GM21717 (cell line): Measurements from ENCODE around the gene AVPR1B.

Source experiments
- ATAC-seq: cut with Tn5 transposase; IDR thresholded peaks from one replicate; pipeline ENCODE4 v1.9.1; 2021; ENCODE audit warnings: mild to moderate bottlenecking, moderate library complexity; ENCODE audit not compliant: unreplicated experiment

Gene AVPR1B

DNA sequence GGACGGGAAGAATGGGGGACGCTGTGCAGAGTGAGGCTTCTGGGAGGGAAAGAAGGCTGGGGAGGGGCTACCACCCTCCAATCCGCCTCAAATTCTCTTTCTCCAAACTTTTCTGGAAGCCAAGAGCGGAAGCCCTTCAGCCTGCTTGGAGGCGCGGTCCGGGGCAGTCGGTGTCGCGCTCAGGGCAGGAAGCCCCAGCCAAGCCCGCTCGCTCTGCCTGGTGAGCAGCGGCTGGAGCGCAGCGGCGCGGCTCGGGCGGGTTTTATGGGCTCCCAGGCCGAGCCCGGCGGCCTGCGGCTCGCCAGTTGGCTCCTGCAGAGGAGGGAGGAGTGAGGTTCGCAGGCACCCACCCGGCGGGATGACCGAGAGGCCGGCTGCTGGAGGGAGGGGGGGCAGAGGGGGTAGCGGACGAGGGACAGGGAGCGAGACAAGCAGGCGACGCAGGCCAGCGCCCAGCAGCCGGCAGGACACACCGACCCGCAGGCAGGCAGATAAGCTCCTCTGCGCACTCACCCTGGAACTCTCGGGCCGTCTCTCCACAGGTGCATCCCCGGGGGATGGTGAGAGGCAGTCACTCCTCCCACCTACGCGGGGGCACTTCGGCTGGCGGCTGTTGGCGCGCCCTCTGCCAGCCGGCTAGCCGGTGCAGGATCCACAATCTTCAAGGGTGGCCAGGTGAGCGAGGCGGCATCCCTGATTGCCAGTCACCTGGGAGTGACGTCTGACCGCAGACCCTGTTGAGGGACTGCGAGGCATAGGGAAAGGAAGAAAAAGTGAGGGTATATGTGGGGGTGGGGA, at the start of gene AVPR1B:
Gene AVPR1B (minus strand): TSS at position 238 of the 798 bp plus-strand sequence. CDS start 498 bp downstream, outside the sequence.
- no peak for ATAC-seq

- no peak for ATAC-seq
Observed at GRCh38 chr1:206145771-206146290, 28.6 kb upstream of the AVPR1B start.

- no peak for ATAC-seq
Observed at GRCh38 chr1:206144605-206145004, 27.4 kb upstream of the AVPR1B start.

DNA sequence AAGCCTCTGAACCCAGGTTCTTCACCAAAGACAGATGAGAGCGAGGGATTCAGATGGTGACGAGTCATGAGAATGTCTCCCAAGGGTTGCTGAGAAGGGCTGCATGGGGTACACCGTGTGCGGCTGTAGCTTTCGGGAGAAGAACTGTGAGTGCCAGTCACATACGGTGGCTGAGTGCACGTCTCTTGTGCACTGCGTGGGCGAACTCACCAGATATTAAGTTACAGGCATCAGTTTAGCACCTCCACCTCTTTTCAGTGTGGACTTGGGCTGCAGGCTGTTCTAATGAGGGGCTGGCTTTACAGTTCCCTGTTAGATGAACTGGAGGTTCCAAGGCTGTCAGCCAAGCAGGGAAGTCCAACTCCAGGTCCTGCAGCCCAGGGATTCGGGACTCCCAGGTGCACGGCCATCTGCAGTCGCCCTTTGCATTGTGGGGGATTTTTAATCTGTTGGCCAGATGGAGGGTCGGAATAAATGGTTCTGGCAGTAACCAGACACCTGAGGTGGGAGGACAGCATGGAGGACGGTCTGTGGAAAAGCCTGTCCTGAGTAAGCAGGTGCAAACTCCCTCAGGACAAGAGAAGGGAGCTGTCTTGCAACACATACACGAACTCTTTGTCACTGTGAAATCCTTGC, 26.5 kb upstream of the AVPR1B start:
- ATAC-seq = no peak

GRCh38 chr1:206142770-206143169, 25.6 kb upstream of the AVPR1B start:
- ATAC-seq = no peak

- no peak for ATAC-seq
Observed at GRCh38 chr1:206142011-206142410, 24.8 kb upstream of the AVPR1B start.

- no peak for ATAC-seq
Observed at GRCh38 chr1:206136241-206136640, 19.1 kb upstream of the AVPR1B start.

DNA sequence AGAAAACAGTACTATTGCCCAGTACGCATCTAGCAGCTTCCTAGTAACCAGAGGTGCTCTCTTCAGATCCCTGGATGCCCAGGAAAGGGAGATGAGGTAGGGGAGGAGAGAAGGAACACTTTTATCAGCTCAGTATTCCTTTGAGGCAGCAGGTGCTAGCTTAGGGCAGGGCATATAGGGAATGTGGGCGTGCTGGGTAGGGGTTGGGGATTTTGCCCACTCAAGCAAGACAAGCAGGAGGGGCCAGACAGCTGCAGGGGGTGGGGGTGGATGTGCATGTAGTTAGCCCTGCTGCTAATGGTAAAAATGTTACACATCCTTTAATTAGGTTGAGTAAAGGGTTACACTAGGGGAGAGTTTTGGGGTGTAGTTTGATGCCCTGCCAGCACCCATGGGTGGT, 18.1 kb upstream of the AVPR1B start:
- ATAC-seq = no peak

- no peak for ATAC-seq
Observed at GRCh38 chr1:206133751-206134415, 16.7 kb upstream of the AVPR1B start.

GRCh38 chr1:206131037-206131436, 13.8 kb upstream of the AVPR1B start:
- ATAC-seq = no peak

DNA sequence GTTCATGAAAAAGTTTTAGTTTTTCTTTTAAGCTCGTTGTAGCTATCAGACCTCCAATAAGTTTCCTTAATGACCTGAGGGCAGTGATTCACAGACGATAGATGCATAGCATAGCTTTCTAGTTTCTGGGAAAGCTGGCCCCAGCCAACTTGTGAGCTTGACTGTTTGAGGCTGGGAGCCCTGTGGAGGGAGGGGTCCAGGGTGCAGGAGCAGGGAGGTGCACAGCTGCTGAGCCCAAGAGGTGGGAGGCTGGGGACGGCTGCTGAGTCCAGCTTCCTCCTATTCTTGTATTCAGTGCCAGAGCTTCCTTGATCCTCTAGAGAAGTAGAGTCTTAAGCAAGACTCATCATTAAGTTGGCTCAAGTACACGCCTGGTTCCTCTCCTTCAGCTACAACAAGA, 11.0 kb upstream of the AVPR1B start:
- ATAC-seq = no peak

DNA sequence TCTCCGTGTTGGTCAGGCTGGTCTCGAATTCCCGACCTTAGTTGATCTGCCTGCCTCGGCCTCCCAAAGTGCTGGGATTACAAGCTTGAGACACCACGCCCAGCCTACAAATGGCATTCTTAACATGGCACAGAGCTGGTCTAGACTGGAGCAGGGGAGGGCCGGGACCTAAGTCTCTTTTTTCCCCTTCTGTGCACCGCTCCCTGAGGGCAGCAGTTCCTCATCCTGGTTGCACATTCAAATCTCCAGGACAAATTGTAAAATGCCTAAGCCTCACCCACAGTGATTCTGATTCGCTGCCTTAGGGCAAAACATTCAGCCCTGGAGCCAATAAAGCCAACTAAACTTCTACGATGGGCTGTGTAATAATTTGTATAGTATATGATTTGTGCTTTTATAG, 10.1 kb upstream of the AVPR1B start:
- ATAC-seq = no peak

- ATAC-seq = no peak
Observed at GRCh38 chr1:206125346-206125745, 8.2 kb upstream of the AVPR1B start.

- ATAC-seq = no peak
Observed at GRCh38 chr1:206122686-206123085, 5.5 kb upstream of the AVPR1B start.

DNA sequence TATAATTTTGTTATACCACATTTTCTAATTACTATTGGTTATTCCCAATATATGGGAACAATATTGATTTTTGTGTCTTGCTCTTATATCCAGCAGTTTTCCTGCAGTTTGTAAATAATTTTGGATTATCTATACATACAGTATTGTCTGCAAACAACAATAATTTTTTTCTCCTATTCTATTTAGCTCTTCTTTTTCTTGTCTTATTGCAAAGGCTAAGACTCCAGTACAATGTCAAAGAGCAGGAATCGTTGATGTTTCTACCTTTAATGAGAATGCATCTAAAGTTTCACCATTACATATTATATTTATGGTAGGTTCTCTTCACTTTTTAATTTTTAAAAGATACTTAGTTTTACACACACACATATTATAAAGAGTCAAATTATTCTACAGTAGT, 4.1 kb upstream of the AVPR1B start:
- no peak for ATAC-seq

DNA sequence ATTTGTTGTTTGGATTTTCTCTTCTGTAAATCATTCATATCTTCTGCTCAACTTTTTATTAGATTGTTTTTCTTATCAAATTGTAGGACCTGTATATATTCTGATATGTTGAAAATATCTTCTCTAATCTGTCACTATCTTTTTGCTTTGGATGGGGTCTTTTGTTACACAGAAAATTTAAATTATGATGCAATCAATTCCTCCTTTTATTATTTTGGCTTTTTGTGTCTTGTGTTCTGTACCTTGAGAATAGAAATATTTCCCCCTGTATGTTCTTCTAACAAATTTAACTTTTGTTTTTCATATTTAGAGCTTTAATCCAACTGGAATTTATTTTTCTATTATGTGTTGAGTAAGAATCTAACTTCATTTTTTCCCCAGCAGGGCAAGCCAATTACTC, 3.2 kb upstream of the AVPR1B start:
- no peak for ATAC-seq

- ATAC-seq = no peak
Observed at GRCh38 chr1:206116873-206117150, 376 bp downstream of the AVPR1B start.

DNA sequence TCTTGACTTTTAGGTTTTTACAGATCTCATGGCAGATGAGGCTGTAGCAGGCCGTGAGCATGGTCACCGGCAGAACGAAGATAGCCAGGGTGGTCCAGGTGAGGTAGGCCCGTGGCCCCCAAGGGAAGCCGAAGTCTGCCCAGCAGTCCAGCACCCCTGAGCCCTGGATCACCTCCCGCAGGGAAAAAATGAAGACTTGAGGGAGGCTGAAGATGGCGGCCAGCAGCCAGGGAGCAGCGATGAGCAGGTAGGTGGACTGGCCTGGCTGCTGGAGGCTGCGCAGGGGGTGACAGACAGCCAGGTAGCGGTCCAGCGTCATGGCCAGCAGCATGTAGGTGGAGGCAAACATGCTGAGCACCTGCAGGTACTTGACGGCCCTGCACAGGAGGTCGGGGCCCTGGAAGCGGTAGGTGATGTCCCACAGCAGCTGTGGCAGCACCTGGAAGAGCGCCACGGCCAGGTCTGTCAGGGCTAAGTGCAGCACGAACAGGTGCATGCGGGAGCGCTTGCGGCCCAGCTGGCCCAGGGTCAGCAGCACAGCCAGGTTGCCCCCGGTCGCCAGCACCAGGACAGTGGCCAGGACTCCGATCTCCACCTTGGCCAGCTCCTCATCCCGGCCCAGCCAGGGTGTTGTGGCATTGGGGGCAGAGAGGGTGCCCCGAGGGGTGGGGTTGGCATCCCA, 856 bp downstream of the AVPR1B start:
- ATAC-seq = no peak

- ATAC-seq = no peak
Observed at GRCh38 chr1:206115791-206116190, 1.4 kb downstream of the AVPR1B start.

DNA sequence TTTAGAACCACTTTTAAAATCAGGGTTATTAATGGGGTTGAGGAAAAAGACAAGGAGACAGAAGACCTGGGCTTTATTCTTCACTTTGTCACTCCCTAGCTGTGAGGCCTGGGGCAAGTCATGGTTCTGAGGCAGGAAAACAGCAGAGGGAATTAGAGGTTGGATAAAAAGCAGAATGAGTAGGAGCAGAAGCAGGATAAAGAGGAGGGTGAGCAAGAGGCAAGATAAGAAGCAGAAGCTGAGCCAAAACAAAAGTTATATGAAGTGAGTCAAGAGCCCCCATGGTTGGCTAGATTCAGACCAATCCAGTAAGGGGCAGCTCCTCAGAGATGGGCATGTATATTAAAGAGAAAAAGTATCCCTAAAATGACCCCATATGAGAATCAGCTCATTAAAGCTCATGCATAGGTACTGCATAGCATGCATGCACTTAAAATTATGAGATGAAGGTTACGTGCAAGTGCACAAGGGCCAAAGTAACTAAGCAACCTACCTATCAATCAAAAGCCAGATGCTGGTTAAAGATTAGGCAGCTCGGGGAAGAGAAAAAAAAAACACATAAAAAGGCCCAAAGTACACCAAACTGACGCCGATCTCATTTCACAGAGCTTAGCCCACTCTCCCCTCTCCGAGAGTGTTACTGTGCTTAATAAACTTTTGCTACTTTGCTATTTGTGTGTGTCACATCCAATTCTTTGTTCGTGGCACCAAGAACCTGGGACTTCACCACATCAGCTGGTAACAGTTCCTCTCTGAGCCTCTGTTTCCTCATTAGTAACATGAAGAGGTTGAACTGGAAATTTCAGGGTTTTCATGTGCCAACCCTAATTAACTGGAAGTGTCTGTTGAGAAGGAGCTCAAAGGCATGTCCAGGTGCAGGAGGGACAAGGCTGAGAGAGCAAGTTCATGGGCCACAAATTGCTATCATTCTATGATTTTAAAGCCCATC, 2.2 kb downstream of the AVPR1B start:
- no peak for ATAC-seq
